HG03175 (cell line): ENCODE data around the gene SMIM22.

ENCODE experiments used
- ATAC-seq: cut with Tn5 transposase; IDR thresholded peaks from one replicate; pipeline ENCODE4 v1.9.1; 2021; ENCODE audit warnings: mild to moderate bottlenecking, moderate library complexity; ENCODE audit not compliant: unreplicated experiment

The SMIM22 gene

GRCh38 chr16:4795828-4796572, 831 bp downstream of the SMIM22 start:
- no peak for ATAC-seq

- ATAC-seq = no peak
Measured at GRCh38 chr16:4796982-4797804, 2.0 kb downstream of the SMIM22 start.

- no peak for ATAC-seq
Measured at GRCh38 chr16:4797805-4798252, 2.7 kb downstream of the SMIM22 start.

GRCh38 chr16:4798456-4798855, 3.3 kb downstream of the SMIM22 start:
- ATAC-seq = no peak

GRCh38 chr16:4799171-4799855, 4.1 kb downstream of the SMIM22 start:
- ATAC-seq = no peak

GRCh38 chr16:4800290-4801041, 5.3 kb downstream of the SMIM22 start:
- ATAC-seq = no peak

GRCh38 chr16:4801051-4801961, 6.1 kb downstream of the SMIM22 start:
- ATAC-seq = no peak

- peak; percentile 45 for ATAC-seq
Measured at GRCh38 chr16:4801962-4802658, 6.9 kb downstream of the SMIM22 start, which contains the start of gene ROGDI. TSS of gene ROGDI (minus strand) at chr16:4802633. CDS start at chr16:4802571, 62 bp downstream.

- ATAC-seq = peak; percentile 96
Measured at GRCh38 chr16:4802659-4803287, 7.6 kb downstream of the SMIM22 start.

GRCh38 chr16:4803401-4803844, 8.3 kb downstream of the SMIM22 start:
- ATAC-seq = no peak

GRCh38 chr16:4803898-4804762, 9.0 kb downstream of the SMIM22 start:
- no peak for ATAC-seq

GRCh38 chr16:4805231-4805630, 10.1 kb downstream of the SMIM22 start:
- ATAC-seq = no peak

GRCh38 chr16:4806280-4806679, 11.1 kb downstream of the SMIM22 start:
- ATAC-seq = no peak

GRCh38 chr16:4811242-4811641, 16.1 kb downstream of the SMIM22 start:
- no peak for ATAC-seq

- no peak for ATAC-seq
Measured at GRCh38 chr16:4811773-4812172, 16.6 kb downstream of the SMIM22 start.

- ATAC-seq = no peak
Measured at GRCh38 chr16:4813251-4814003, 18.3 kb downstream of the SMIM22 start.

GRCh38 chr16:4814046-4814445, 18.9 kb downstream of the SMIM22 start:
- no peak for ATAC-seq
